Measurements from ENCODE around the gene B3GNT9. TPM values are rescaled to one million over a fixed set of nuclear protein-coding genes. Genes with fewer than 3 reads are reported as not detected.

Gene B3GNT9
- total RNA-seq, 1 experiment from 2014 or later: 3.8 TPM

DNA sequence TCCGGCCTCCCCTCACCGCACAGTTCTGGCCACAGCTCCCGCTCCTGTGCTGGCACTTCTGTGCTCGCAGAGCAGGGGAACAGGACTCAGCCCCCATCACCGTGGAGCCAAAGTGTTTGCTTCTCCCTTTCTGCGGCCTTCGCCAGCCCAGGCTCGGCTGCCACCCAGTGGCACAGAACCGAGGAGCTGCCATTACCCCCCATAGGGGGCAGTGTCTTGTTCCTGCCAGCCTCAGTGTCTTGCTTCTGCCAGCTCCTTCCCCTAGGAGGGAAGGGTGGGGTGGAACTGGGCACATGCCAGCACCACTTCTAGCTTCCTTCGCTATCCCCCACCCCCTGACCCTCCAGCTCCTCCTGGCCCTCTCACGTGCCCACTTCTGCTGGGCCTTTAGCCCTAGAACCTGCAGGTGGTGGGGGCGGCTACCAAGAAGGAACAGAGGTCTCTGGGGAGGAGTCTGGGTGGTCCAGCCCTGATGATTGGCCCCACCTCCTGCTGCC is 47.5 kb upstream of the B3GNT9 start (continued):
- TF ChIP-seq, protein P1, sequence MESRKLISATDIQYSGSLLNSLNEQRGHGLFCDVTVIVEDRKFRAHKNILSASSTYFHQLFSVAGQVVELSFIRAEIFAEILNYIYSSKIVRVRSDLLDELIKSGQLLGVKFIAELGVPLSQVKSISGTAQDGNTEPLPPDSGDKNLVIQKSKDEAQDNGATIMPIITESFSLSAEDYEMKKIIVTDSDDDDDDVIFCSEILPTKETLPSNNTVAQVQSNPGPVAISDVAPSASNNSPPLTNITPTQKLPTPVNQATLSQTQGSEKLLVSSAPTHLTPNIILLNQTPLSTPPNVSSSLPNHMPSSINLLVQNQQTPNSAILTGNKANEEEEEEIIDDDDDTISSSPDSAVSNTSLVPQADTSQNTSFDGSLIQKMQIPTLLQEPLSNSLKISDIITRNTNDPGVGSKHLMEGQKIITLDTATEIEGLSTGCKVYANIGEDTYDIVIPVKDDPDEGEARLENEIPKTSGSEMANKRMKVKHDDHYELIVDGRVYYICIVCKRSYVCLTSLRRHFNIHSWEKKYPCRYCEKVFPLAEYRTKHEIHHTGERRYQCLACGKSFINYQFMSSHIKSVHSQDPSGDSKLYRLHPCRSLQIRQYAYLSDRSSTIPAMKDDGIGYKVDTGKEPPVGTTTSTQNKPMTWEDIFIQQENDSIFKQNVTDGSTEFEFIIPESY (IDR thresholded peaks at IDR 0.05; ENCODE audit: extremely low read depth, insufficient replicate concordance, low read length): no peak
- TF ChIP-seq ELF1 (IDR thresholded peaks at IDR 0.05; ENCODE audit: borderline replicate concordance, low read depth) (no peak), CEBPB (IDR thresholded peaks at IDR 0.05; ENCODE audit: low read depth) (no peak)

DNA sequence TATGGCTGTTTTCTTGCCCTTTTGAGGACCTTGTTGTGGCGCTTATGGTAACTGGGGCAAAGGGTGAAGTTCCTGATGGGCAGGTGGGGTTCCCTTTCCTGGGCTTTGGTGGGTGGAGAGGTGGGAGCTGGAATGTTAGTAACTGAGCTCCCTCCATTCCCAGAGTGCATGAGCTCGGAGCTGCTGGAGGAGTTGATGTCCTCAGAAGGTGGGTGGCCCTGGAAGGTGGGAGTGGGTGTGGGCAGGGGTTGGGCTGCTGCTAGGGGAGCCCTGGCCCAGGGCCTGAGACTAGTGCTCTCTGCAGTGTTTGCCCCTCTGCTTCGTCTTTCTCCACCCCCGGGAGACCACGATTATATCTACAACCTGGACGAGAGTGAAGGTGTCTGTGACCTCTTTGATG is 46.9 kb upstream of the B3GNT9 start:
- no peak for ATAC-seq
- Histone ChIP-seq H2AFZ (ENCODE audit: low read depth, low read length, poor library complexity, severe bottlenecking) (no peak overlapping the region), H3K27me3 (ENCODE audit: insufficient read depth, low read length) (no peaks in the 10 kb centered on the region), H3K79me2 (ENCODE audit: insufficient read depth, low read length) (peaks cover 50% of the 10 kb centered on the region), H3K4me3 (replicated peaks in 1 of 2; ENCODE audit: low read depth in 1 of 2, low read length in 2 of 2) (no peak overlapping the region), H3K4me1 (ENCODE audit: control insufficient read depth in 1 of 2, insufficient read depth in 2 of 2, low read length in 2 of 2) (peaks cover 22 to 47% of the 10 kb centered on the region in 2 experiments), H4K20me1 (ENCODE audit: insufficient read depth) (no peaks in the 10 kb centered on the region; the same call in 1 of the 2 replicates), H3K27ac (ENCODE audit: low read depth, low read length) (peak overlapping the region; percentile 99), H3K4me2 (ENCODE audit: low read length) (peak overlapping the region; percentile 97), H3K9me3 (ENCODE audit: control insufficient read depth in 1 of 2, insufficient read depth in 1 of 2, low read depth in 1 of 2, low read length in 2 of 2) (no peaks in the 10 kb centered on the region), H3K9me2 (ENCODE audit: insufficient read depth) (no peaks in the 10 kb centered on the region), H3K9ac (ENCODE audit: low read length) (no peak overlapping the region), H3K36me3 (ENCODE audit: control insufficient read depth in 1 of 2, insufficient read depth in 2 of 2, low read length in 2 of 2) (peaks cover 34 to 53% of the 10 kb centered on the region in 2 experiments; a peak in 3 of 4 replicates)
- POLR2A ChIA-PET: interaction anchor here (1.0 to 2.3 kb wide), 5 partner anchors 10 to 50 kb away, joined by 3 to 11 read pairs (median 8); partner anchors contain the start of genes FHOD1, NOL3 and TMEM208
- CTCF ChIA-PET: interaction anchor here (0.9 to 2.3 kb wide), 28 partner anchors 9 to 302 kb away, joined by 3 to 14 read pairs (median 5); partner anchors contain the start of genes ATP6V0D1, CES3, FHOD1 and NOL3
- intact Hi-C loops (cut with micrococcal nuclease): no loop called here
- DNase-seq (ENCODE audit: low read depth, low spot score): no peak
- RAD21 ChIA-PET (ENCODE audit: low non-redundant PET in 1 of 2, low total read pairs in 2 of 2, uncharacterized antibody in 2 of 2, unreplicated experiment in 2 of 2): no interaction called here
- TF ChIP-seq ZFX (IDR thresholded peaks at IDR 0.05): no peak
- TF ChIP-seq SRF (IDR thresholded peaks at IDR 0.05; ENCODE audit: low read depth): no peak
- TF ChIP-seq, protein P1 (IDR thresholded peaks at IDR 0.05; ENCODE audit: extremely low read depth, insufficient replicate concordance, low read length): no peak
- TF ChIP-seq SP1 (IDR thresholded peaks at IDR 0.05; ENCODE audit: low read depth): no peak
- no peak for TF ChIP-seq YY1 (IDR thresholded peaks at IDR 0.05; ENCODE audit: extremely low read depth, insufficient replicate concordance, low read depth, low read length)
- TF ChIP-seq EGR1 (IDR thresholded peaks at IDR 0.05; ENCODE audit: low read depth): no peak
- no peak for TF ChIP-seq EZH2phosphoT487 (IDR thresholded peaks at IDR 0.05; ENCODE audit: borderline replicate concordance)
- TF ChIP-seq POLR2A (IDR thresholded peaks at IDR 0.05; ENCODE audit: borderline replicate concordance, extremely low read depth, insufficient read depth, insufficient read length): no peak
- TF ChIP-seq SIN3A (IDR thresholded peaks at IDR 0.05; ENCODE audit: low read depth): no peak
- TF ChIP-seq, protein P2, sequence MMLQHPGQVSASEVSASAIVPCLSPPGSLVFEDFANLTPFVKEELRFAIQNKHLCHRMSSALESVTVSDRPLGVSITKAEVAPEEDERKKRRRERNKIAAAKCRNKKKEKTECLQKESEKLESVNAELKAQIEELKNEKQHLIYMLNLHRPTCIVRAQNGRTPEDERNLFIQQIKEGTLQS (IDR thresholded peaks at IDR 0.05): no peak
- no TSS peak for BruUV-seq (replicated peaks)

Measured in HCT116 (cell line).